ENCODE data around the gene MAST4. TPM values are rescaled to one million over a fixed set of nuclear protein-coding genes. Genes with fewer than 3 reads are reported as not detected.

MAST4 gene
- total RNA-seq, 1 donor from 2014 or later = 19.1 TPM

GRCh38 chr5:67003935-67004729 is 407.9 kb downstream of the MAST4 start:
- peak overlapping the region; percentile 50 for H3K4me3 ChIP-seq (ENCODE audit: low read depth, low read length)
- DNase-seq (ENCODE audit: low read depth) = peak; percentile 65
- H3K36me3 ChIP-seq (ENCODE audit: control insufficient read depth, insufficient read depth, low read length) = no peaks in the 10 kb centered on the region
- no peak for TF ChIP-seq CTCF (IDR thresholded peaks at IDR 0.05; ENCODE audit: insufficient read depth, low read length, poor library complexity, severe bottlenecking)
- no peaks in the 10 kb centered on the region for H3K27me3 ChIP-seq (ENCODE audit: control insufficient read depth, insufficient read depth, low read length)

DNA sequence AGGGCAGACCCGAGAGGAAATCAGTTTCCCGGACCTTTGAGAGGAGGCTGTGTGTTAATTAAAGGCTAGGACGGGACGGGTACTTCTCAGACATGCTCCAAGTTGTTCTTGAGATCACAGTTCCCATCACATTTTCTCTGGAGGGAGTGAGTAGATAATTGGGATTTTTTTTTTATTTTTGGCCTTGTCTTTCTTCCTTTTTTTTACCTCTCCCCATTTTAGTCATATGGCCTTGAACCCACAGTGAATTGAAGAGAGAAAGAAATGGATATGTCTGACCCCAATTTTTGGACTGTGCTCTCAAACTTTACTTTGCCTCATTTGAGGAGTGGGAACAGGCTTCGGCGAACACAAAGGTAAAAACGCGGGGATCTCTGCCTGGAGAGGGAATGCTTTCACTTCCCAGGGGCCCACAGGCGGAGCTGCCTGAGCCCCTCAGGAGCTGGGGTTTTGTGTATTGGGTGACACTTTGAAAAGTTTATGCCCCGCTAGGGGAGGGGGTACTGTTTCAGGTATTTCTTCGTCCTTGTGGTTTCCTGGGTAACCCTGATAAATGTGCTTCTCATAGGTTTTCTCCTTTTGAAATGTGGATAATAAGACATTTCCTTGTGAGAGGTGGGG is 408.6 kb downstream of the MAST4 start:
- no peak for TF ChIP-seq CTCF (IDR thresholded peaks at IDR 0.05; ENCODE audit: insufficient read depth, low read length, poor library complexity, severe bottlenecking)
- Histone ChIP-seq H3K4me3 (ENCODE audit: low read depth, low read length) (peak overlapping the region; percentile 50), H3K36me3 (ENCODE audit: control insufficient read depth, insufficient read depth, low read length) (no peaks in the 10 kb centered on the region), H3K27me3 (ENCODE audit: control insufficient read depth, insufficient read depth, low read length) (no peaks in the 10 kb centered on the region)
- no peak for DNase-seq (ENCODE audit: low read depth)

GRCh38 chr5:67005737-67006499 is 409.7 kb downstream of the MAST4 start:
- H3K4me3 ChIP-seq (ENCODE audit: low read depth, low read length) = peak overlapping the region; percentile 50
- DNase-seq (ENCODE audit: low read depth) = no peak
- no peak for TF ChIP-seq CTCF (IDR thresholded peaks at IDR 0.05; ENCODE audit: insufficient read depth, low read length, poor library complexity, severe bottlenecking)
- H3K27me3 ChIP-seq (ENCODE audit: control insufficient read depth, insufficient read depth, low read length) = no peaks in the 10 kb centered on the region
- no peaks in the 10 kb centered on the region for H3K36me3 ChIP-seq (ENCODE audit: control insufficient read depth, insufficient read depth, low read length)

DNA sequence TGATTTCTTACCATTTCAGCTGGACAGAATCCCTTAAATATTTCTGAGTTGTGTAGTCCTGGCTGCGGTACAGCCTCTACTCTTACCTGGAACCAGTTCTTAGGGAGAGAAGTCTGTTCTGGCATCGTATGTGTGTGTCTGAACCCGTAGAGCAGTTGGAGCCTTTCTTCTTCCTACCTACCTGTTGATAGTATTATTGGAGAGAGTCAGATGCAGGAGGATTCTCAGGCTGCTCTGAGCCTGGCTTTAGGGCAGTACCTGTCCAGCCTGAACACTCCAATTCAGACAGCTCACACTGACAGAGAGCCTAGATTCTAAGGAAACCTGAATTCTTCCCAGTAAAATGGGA is 410.3 kb downstream of the MAST4 start:
- H3K36me3 ChIP-seq (ENCODE audit: control insufficient read depth, insufficient read depth, low read length) = no peaks in the 10 kb centered on the region
- H3K4me3 ChIP-seq (ENCODE audit: low read depth, low read length) = no peak overlapping the region
- no peak for DNase-seq (ENCODE audit: low read depth)
- TF ChIP-seq CTCF (IDR thresholded peaks at IDR 0.05; ENCODE audit: insufficient read depth, low read length, poor library complexity, severe bottlenecking) = no peak
- no peaks in the 10 kb centered on the region for H3K27me3 ChIP-seq (ENCODE audit: control insufficient read depth, insufficient read depth, low read length)

DNA sequence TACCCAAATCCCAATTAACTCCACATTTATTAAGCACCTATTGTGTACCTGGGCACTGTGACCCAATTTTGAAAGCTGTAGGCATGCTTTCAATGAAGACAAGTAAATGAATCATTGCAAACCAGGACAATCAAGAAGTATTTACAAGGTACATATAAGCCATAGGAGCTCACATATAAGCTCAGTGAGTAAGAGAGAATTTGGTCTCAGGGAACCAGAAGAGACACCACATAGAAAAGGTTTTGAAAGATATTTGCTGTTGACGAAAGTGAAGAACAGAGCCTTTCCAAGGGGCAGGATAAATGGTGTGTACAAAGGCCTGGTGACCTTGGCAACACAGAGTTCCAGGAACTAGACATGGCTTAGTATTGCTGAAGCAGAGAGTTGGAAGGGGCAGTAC is 412.8 kb downstream of the MAST4 start:
- DNase-seq (ENCODE audit: low read depth) = no peak
- Histone ChIP-seq H3K27me3 (ENCODE audit: control insufficient read depth, insufficient read depth, low read length) (no peaks in the 10 kb centered on the region), H3K4me3 (ENCODE audit: low read depth, low read length) (no peak overlapping the region), H3K36me3 (ENCODE audit: control insufficient read depth, insufficient read depth, low read length) (no peaks in the 10 kb centered on the region)
- TF ChIP-seq CTCF (IDR thresholded peaks at IDR 0.05; ENCODE audit: insufficient read depth, low read length, poor library complexity, severe bottlenecking) = no peak

Measured in kidney epithelial cell (primary cell).